GM23338 (cell line): ENCODE measurements around the gene POLR1E. TPM values are rescaled to one million over a fixed set of nuclear protein-coding genes. Genes with fewer than 3 reads are reported as not detected.

Source experiments
- EZH2phosphoT487 ChIP-seq: fragments of 200-600 bp; sonication (generic); IDR thresholded peaks from one replicate; pipeline ENCODE4 v1.8.1; 2018; ENCODE audit warnings: antibody characterized with exemption; ENCODE audit not compliant: unreplicated experiment
- JUNB ChIP-seq: IDR thresholded peaks from one replicate; pipeline ENCODE4 v1.6.1; 2016; ENCODE audit warnings: antibody characterized with exemption; ENCODE audit not compliant: unreplicated experiment
- NANOG ChIP-seq: IDR thresholded peaks from 2 replicates; pipeline ENCODE4 v1.6.1; 2016; ENCODE audit warnings: antibody characterized with exemption, borderline replicate concordance
- STAT1 ChIP-seq: IDR thresholded peaks from one replicate; pipeline ENCODE4 v1.6.1; 2016; ENCODE audit warnings: antibody characterized with exemption; ENCODE audit not compliant: unreplicated experiment
- ZNF331 ChIP-seq: fragments of 250-450 bp; sonication (Bioruptor Pico); IDR thresholded peaks from 2 replicates; pipeline ENCODE4 v1.5.0; 2020; ENCODE audit warnings: low read depth, mild to moderate bottlenecking, moderate library complexity
- polyA plus RNA-seq: library from polyadenylated mRNA; unstranded; fragments of >200 nt; fragmentation: Nextera tagmentation; extraction: Ambion mirVana; gene quantifications from 2 replicates; pipeline ENCODE4 v1.2.1, GENCODE V29; 2016
- total RNA-seq: library from RNA; depleted of rRNA; stranded (reverse); fragments of >200 nt; shearing (Covaris generic); gene quantifications from 2 replicates; pipeline ENCODE4 v1.2.3, GENCODE V29; 2014
- TF ChIP-seq, protein P1 (sequence below): fragments of 250-450 bp; sonication (Bioruptor Pico); IDR thresholded peaks from 2 replicates; pipeline ENCODE4 v1.5.0; 2020; ENCODE audit warnings: mild to moderate bottlenecking, moderate library complexity
- TF ChIP-seq, protein P2 (sequence below), 2 experiments: fragments of 200-600 bp in 1 of 2; sonication (generic) in 1 of 2; conservative IDR thresholded peaks; 2 replicates each; pipeline versions ENCODE4 v1.5.1 to v1.6.1; 2016 to 2017; ENCODE audit warnings: antibody characterized with exemption in 2 of 2, low read depth in 2 of 2, mild to moderate bottlenecking in 2 of 2, moderate library complexity in 1 of 2
- TF ChIP-seq, protein P3 (sequence below): IDR thresholded peaks from one replicate; pipeline ENCODE4 v1.6.1; 2018; ENCODE audit warnings: antibody characterized with exemption; ENCODE audit not compliant: unreplicated experiment

The POLR1E gene
- total and polyA plus RNA-seq, 2 experiments from 2014 or later: 19.2 to 45.5 TPM

DNA sequence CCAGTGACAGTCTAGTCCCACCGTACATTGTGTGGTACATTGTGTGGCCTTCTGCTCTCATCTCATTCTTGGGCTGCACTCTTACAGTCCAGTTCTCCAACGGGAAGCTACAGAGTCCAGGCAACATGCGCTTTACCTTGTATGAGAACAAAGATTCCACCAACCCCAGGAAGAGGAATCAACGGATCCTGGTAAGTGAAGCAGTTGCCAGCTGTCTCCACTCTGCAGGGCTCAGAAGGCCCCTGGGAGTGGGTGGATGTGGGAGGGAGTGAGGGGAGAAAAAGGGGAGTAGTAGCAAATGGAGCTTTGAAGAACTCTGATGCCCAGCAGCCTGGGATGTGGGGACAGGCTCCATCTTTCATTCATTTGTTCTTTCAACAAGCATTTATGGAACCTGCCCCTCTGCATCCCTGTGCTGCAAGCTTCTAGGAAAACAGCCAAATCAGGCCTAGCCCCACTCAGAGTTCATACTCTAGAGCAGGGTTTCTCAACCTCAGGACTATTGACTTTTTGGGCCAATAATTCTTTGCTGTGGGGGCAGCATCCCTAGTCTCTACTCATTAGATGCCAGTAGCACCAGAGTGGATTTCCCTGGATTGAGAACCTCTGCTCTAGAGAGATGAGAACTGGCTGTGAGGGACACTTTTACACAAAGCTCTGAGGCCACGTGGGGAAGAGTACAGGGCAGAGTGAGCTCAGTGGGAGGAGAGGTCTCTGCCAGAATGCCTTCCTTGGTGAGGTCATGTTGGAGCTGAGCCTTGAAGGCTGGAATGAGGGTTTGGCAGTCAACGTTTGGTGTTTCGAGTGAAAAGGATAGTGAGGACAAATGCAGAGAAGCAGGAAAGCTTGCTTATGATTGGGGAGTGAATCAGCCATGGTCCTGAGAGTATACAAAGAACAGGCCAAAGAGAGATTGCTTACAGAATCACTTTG is 1.1 kb downstream of the POLR1E start (continued):
- TF ChIP-seq, protein P1, sequence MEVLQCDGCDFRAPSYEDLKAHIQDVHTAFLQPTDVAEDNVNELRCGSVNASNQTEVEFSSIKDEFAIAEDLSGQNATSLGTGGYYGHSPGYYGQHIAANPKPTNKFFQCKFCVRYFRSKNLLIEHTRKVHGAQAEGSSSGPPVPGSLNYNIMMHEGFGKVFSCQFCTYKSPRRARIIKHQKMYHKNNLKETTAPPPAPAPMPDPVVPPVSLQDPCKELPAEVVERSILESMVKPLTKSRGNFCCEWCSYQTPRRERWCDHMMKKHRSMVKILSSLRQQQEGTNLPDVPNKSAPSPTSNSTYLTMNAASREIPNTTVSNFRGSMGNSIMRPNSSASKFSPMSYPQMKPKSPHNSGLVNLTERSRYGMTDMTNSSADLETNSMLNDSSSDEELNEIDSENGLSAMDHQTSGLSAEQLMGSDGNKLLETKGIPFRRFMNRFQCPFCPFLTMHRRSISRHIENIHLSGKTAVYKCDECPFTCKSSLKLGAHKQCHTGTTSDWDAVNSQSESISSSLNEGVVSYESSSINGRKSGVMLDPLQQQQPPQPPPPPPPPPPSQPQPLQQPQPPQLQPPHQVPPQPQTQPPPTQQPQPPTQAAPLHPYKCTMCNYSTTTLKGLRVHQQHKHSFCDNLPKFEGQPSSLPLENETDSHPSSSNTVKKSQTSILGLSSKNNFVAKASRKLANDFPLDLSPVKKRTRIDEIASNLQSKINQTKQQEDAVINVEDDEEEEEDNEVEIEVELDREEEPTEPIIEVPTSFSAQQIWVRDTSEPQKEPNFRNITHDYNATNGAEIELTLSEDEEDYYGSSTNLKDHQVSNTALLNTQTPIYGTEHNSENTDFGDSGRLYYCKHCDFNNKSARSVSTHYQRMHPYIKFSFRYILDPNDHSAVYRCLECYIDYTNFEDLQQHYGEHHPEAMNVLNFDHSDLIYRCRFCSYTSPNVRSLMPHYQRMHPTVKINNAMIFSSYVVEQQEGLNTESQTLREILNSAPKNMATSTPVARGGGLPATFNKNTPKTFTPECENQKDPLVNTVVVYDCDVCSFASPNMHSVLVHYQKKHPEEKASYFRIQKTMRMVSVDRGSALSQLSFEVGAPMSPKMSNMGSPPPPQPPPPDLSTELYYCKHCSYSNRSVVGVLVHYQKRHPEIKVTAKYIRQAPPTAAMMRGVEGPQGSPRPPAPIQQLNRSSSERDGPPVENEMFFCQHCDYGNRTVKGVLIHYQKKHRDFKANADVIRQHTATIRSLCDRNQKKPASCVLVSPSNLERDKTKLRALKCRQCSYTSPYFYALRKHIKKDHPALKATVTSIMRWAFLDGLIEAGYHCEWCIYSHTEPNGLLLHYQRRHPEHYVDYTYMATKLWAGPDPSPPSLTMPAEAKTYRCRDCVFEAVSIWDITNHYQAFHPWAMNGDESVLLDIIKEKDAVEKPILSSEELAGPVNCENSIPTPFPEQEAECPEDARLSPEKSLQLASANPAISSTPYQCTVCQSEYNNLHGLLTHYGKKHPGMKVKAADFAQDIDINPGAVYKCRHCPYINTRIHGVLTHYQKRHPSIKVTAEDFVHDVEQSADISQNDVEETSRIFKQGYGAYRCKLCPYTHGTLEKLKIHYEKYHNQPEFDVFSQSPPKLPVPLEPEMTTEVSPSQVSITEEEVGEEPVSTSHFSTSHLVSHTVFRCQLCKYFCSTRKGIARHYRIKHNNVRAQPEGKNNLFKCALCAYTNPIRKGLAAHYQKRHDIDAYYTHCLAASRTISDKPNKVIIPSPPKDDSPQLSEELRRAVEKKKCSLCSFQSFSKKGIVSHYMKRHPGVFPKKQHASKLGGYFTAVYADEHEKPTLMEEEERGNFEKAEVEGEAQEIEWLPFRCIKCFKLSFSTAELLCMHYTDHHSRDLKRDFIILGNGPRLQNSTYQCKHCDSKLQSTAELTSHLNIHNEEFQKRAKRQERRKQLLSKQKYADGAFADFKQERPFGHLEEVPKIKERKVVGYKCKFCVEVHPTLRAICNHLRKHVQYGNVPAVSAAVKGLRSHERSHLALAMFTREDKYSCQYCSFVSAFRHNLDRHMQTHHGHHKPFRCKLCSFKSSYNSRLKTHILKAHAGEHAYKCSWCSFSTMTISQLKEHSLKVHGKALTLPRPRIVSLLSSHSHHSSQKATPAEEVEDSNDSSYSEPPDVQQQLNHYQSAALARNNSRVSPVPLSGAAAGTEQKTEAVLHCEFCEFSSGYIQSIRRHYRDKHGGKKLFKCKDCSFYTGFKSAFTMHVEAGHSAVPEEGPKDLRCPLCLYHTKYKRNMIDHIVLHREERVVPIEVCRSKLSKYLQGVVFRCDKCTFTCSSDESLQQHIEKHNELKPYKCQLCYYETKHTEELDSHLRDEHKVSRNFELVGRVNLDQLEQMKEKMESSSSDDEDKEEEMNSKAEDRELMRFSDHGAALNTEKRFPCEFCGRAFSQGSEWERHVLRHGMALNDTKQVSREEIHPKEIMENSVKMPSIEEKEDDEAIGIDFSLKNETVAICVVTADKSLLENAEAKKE (CRISPR knock-in tag): no peak
- TF ChIP-seq NANOG (no peak), EZH2phosphoT487 (no peak), JUNB (no peak), ZNF331 (CRISPR knock-in tag) (no peak), STAT1 (no peak)
- TF ChIP-seq, protein P2, sequence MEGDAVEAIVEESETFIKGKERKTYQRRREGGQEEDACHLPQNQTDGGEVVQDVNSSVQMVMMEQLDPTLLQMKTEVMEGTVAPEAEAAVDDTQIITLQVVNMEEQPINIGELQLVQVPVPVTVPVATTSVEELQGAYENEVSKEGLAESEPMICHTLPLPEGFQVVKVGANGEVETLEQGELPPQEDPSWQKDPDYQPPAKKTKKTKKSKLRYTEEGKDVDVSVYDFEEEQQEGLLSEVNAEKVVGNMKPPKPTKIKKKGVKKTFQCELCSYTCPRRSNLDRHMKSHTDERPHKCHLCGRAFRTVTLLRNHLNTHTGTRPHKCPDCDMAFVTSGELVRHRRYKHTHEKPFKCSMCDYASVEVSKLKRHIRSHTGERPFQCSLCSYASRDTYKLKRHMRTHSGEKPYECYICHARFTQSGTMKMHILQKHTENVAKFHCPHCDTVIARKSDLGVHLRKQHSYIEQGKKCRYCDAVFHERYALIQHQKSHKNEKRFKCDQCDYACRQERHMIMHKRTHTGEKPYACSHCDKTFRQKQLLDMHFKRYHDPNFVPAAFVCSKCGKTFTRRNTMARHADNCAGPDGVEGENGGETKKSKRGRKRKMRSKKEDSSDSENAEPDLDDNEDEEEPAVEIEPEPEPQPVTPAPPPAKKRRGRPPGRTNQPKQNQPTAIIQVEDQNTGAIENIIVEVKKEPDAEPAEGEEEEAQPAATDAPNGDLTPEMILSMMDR (conservative IDR thresholded peaks at IDR 0.05; ENCODE audit: low read depth in 2 of 2): no peak
- TF ChIP-seq, protein P3, sequence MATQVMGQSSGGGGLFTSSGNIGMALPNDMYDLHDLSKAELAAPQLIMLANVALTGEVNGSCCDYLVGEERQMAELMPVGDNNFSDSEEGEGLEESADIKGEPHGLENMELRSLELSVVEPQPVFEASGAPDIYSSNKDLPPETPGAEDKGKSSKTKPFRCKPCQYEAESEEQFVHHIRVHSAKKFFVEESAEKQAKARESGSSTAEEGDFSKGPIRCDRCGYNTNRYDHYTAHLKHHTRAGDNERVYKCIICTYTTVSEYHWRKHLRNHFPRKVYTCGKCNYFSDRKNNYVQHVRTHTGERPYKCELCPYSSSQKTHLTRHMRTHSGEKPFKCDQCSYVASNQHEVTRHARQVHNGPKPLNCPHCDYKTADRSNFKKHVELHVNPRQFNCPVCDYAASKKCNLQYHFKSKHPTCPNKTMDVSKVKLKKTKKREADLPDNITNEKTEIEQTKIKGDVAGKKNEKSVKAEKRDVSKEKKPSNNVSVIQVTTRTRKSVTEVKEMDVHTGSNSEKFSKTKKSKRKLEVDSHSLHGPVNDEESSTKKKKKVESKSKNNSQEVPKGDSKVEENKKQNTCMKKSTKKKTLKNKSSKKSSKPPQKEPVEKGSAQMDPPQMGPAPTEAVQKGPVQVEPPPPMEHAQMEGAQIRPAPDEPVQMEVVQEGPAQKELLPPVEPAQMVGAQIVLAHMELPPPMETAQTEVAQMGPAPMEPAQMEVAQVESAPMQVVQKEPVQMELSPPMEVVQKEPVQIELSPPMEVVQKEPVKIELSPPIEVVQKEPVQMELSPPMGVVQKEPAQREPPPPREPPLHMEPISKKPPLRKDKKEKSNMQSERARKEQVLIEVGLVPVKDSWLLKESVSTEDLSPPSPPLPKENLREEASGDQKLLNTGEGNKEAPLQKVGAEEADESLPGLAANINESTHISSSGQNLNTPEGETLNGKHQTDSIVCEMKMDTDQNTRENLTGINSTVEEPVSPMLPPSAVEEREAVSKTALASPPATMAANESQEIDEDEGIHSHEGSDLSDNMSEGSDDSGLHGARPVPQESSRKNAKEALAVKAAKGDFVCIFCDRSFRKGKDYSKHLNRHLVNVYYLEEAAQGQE: no peak
